Activated naive CD8-positive, alpha-beta T cell (primary cell): Measurements from ENCODE around the gene ABCE1.

Experiments used
- H3K27ac Mint-ChIP-seq: one replicate; pipeline ENCODE4 v1.8.0; 2021; ENCODE audit warnings: mixed read lengths
- H3K27me3 Mint-ChIP-seq: one replicate; pipeline ENCODE4 v1.8.0; 2021; ENCODE audit warnings: mixed read lengths
- H3K36me3 Mint-ChIP-seq: one replicate; pipeline ENCODE4 v1.8.0; 2021; ENCODE audit warnings: mixed read lengths
- H3K4me1 Mint-ChIP-seq: one replicate; pipeline ENCODE4 v1.8.0; 2021; ENCODE audit warnings: low read depth, mixed read lengths
- H3K4me3 Mint-ChIP-seq: one replicate; pipeline ENCODE4 v1.8.0; 2021; ENCODE audit warnings: mild to moderate bottlenecking, mixed read lengths
- H3K9me3 Mint-ChIP-seq: one replicate; pipeline ENCODE4 v1.8.0; 2021; ENCODE audit warnings: low read depth, mixed read lengths

Gene ABCE1

GRCh38 chr4:145097821-145098674, at the start of gene ABCE1, which contains the start of gene ANAPC10:
Gene ABCE1 (plus strand): TSS chr4:145098311. CDS start chr4:145104413, 6,102 bp downstream.
Gene ANAPC10 (minus strand): TSS chr4:145098196. CDS start chr4:145096099, 2,097 bp downstream.
- Mint-ChIP-seq H3K9me3 (no peaks in the 10 kb centered on the region), H3K36me3 (peaks cover 33% of the 10 kb centered on the region), H3K27me3 (no peaks in the 10 kb centered on the region), H3K4me1 (peaks cover 32% of the 10 kb centered on the region), H3K4me3 (no peak within 1 kb of the TSS), H3K27ac (peak within 1 kb of the TSS; percentile 100)

- Mint-ChIP-seq H3K9me3 (no peaks in the 10 kb centered on the region), H3K4me3 (no peak overlapping the region), H3K27me3 (no peaks in the 10 kb centered on the region), H3K36me3 (peaks cover 14% of the 10 kb centered on the region), H3K4me1 (peaks cover 9% of the 10 kb centered on the region), H3K27ac (no peak overlapping the region)
Measured at GRCh38 chr4:145048817-145049216, 49.3 kb upstream of the ABCE1 start.

GRCh38 chr4:145049241-145049640, 48.9 kb upstream of the ABCE1 start:
- Mint-ChIP-seq H3K4me1 (peaks cover 7% of the 10 kb centered on the region), H3K36me3 (peaks cover 14% of the 10 kb centered on the region), H3K9me3 (no peaks in the 10 kb centered on the region), H3K4me3 (no peak overlapping the region), H3K27ac (no peak overlapping the region), H3K27me3 (no peaks in the 10 kb centered on the region)

GRCh38 chr4:145055533-145056257, 42.4 kb upstream of the ABCE1 start:
- no peak overlapping the region for H3K27ac Mint-ChIP-seq
- peaks cover 6% of the 10 kb centered on the region for H3K36me3 Mint-ChIP-seq
- H3K27me3 Mint-ChIP-seq = no peaks in the 10 kb centered on the region
- no peak overlapping the region for H3K4me3 Mint-ChIP-seq
- peaks cover 26% of the 10 kb centered on the region for H3K4me1 Mint-ChIP-seq
- H3K9me3 Mint-ChIP-seq = no peaks in the 10 kb centered on the region

GRCh38 chr4:145056325-145057130, 41.6 kb upstream of the ABCE1 start:
- no peaks in the 10 kb centered on the region for H3K9me3 Mint-ChIP-seq
- peaks cover 29% of the 10 kb centered on the region for H3K4me1 Mint-ChIP-seq
- H3K4me3 Mint-ChIP-seq = no peak overlapping the region
- H3K27me3 Mint-ChIP-seq = no peaks in the 10 kb centered on the region
- peaks cover 3% of the 10 kb centered on the region for H3K36me3 Mint-ChIP-seq
- H3K27ac Mint-ChIP-seq = no peak overlapping the region

GRCh38 chr4:145058256-145058655, 39.9 kb upstream of the ABCE1 start:
- Mint-ChIP-seq H3K9me3 (no peaks in the 10 kb centered on the region), H3K27ac (no peak overlapping the region), H3K27me3 (no peaks in the 10 kb centered on the region), H3K4me1 (peaks cover 29% of the 10 kb centered on the region), H3K4me3 (no peak overlapping the region), H3K36me3 (peaks cover 7% of the 10 kb centered on the region)

GRCh38 chr4:145061318-145061920, 36.7 kb upstream of the ABCE1 start:
- H3K9me3 Mint-ChIP-seq = no peaks in the 10 kb centered on the region
- peaks cover 28% of the 10 kb centered on the region for H3K4me1 Mint-ChIP-seq
- no peaks in the 10 kb centered on the region for H3K27me3 Mint-ChIP-seq
- H3K36me3 Mint-ChIP-seq = peaks cover 6% of the 10 kb centered on the region
- H3K27ac Mint-ChIP-seq = no peak overlapping the region
- no peak overlapping the region for H3K4me3 Mint-ChIP-seq

- Mint-ChIP-seq H3K27me3 (no peaks in the 10 kb centered on the region), H3K27ac (peak overlapping the region; percentile 76), H3K4me3 (no peak overlapping the region), H3K36me3 (peaks cover 11% of the 10 kb centered on the region), H3K9me3 (no peaks in the 10 kb centered on the region), H3K4me1 (peaks cover 26% of the 10 kb centered on the region)
Measured at GRCh38 chr4:145066063-145066501, 32.0 kb upstream of the ABCE1 start.

- Mint-ChIP-seq H3K27ac (no peak overlapping the region), H3K9me3 (no peaks in the 10 kb centered on the region), H3K27me3 (no peaks in the 10 kb centered on the region), H3K4me3 (no peak overlapping the region), H3K4me1 (peaks cover 29% of the 10 kb centered on the region), H3K36me3 (peaks cover 4% of the 10 kb centered on the region)
Measured at GRCh38 chr4:145069361-145069760, 28.8 kb upstream of the ABCE1 start.

- Mint-ChIP-seq H3K4me1 (peaks cover 27% of the 10 kb centered on the region), H3K4me3 (no peak overlapping the region), H3K9me3 (no peaks in the 10 kb centered on the region), H3K36me3 (peaks cover 11% of the 10 kb centered on the region), H3K27me3 (no peaks in the 10 kb centered on the region), H3K27ac (no peak overlapping the region)
Measured at GRCh38 chr4:145071560-145071959, 26.6 kb upstream of the ABCE1 start.

- Mint-ChIP-seq H3K27ac (peak overlapping the region; percentile 41), H3K36me3 (peaks cover 32% of the 10 kb centered on the region), H3K4me3 (peak overlapping the region; percentile 17), H3K27me3 (no peaks in the 10 kb centered on the region), H3K9me3 (peaks cover 3% of the 10 kb centered on the region), H3K4me1 (peaks cover 33% of the 10 kb centered on the region)
Measured at GRCh38 chr4:145075742-145076468, 22.2 kb upstream of the ABCE1 start.

- Mint-ChIP-seq H3K4me3 (peak overlapping the region; percentile 17), H3K4me1 (peaks cover 31% of the 10 kb centered on the region), H3K36me3 (peaks cover 32% of the 10 kb centered on the region), H3K9me3 (peaks cover 3% of the 10 kb centered on the region), H3K27ac (peak overlapping the region; percentile 41), H3K27me3 (no peaks in the 10 kb centered on the region)
Measured at GRCh38 chr4:145076469-145076855, 21.6 kb upstream of the ABCE1 start.

- H3K36me3 Mint-ChIP-seq = peaks cover 28% of the 10 kb centered on the region
- H3K27me3 Mint-ChIP-seq = no peaks in the 10 kb centered on the region
- H3K4me3 Mint-ChIP-seq = no peak overlapping the region
- peaks cover 3% of the 10 kb centered on the region for H3K9me3 Mint-ChIP-seq
- no peak overlapping the region for H3K27ac Mint-ChIP-seq
- H3K4me1 Mint-ChIP-seq = peaks cover 27% of the 10 kb centered on the region
Measured at GRCh38 chr4:145081756-145082155, 16.4 kb upstream of the ABCE1 start.
